ENCODE measurements around the gene ZNF79. TPM values are rescaled to one million over a fixed set of nuclear protein-coding genes. Genes with fewer than 3 reads are reported as not detected.

Gene ZNF79
- total RNA-seq, 1 donor from 2014 or later: 21.7 TPM

DNA sequence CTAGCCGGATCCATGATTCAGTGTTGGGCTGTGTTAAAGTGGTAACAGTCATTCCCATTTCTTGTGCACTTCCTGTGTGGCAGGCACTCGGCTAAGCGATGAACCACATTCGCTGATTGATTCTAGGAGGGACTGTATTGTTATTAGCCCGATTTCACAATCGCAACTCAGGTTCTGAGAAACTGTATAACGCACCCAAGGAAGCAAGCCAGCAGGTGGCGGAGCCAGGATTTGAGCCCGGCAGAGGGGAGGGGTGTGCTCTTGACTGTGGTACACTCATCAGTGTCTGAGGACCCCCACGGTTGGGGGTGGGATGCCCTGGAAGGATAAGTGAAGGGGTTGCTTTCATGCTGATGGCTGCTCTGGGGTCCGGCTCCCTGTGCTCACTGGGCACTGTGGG is 61.8 kb downstream of the ZNF79 start:
- peaks cover 16% of the 10 kb centered on the region for H3K36me3 Mint-ChIP-seq (ENCODE audit: low read depth)
- no peak overlapping the region for H3K4me3 Mint-ChIP-seq
- no peaks in the 10 kb centered on the region for H3K4me1 Mint-ChIP-seq (ENCODE audit: low read depth)
- no peak for DNase-seq (ENCODE audit: low spot score)
- no peaks in the 10 kb centered on the region for H3K9me3 Mint-ChIP-seq
- intact Hi-C loops (cut with micrococcal nuclease): no loop called here
- no peak overlapping the region for H3K27ac Mint-ChIP-seq
- no peaks in the 10 kb centered on the region for H3K27me3 Mint-ChIP-seq (ENCODE audit: insufficient read depth)

DNA sequence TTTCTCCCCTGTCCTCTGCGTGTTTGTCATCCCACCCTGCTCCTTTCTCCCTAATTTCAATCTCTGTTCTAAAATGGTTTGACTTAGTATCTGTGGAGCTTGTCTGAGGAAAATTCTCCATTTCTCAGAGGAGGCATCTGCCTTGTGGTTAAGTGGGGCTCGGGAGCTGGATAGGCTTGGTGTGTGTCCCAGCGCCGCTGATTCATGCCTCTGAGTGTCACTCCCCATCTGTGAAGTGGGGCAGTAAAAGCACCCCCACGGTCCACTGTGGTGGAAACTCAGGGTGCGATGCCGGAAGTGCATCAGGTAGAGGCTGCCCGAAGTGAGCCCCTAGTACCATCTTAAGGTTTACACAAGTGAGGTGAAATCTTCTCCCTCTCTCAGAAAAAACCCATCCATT is 64.8 kb downstream of the ZNF79 start:
- DNase-seq (ENCODE audit: low spot score): no peak
- H3K27me3 Mint-ChIP-seq (ENCODE audit: insufficient read depth): no peaks in the 10 kb centered on the region
- H3K4me1 Mint-ChIP-seq (ENCODE audit: low read depth): no peaks in the 10 kb centered on the region
- intact Hi-C loops (cut with micrococcal nuclease): no loop called here
- no peak overlapping the region for H3K4me3 Mint-ChIP-seq
- H3K27ac Mint-ChIP-seq: no peak overlapping the region
- no peaks in the 10 kb centered on the region for H3K9me3 Mint-ChIP-seq
- H3K36me3 Mint-ChIP-seq (ENCODE audit: low read depth): peaks cover 15% of the 10 kb centered on the region

DNA sequence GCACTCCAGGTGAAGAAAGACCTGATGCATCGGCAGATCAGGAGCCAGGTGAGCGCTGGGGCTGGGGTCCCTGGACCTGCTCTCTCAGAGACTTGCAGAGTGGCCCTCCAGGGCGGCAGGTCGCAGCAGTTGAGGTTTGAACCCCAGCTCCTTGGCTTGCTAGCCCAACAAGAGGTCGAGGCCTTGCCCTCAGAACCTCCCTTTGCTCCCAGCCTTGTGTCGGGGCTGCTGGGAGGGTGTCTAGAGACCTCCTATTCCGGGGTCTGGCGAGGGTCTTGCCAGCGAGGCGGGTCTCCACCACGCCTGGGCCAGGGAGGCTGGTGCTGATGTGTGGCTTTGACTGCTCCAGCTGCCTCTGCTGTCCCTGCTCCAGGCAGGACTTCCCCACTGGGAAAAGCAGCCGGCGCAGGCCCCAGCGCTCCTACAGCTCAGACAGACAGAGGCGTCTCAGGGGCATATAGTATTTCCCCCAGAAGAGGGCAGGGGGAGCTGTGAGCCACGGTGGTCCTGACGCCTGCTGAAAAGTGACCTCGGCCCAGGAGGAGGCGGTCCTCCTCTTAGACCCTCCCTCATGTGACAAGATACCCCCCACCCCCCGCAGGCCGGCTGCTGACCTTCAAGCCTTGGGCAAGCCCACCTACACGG is 65.4 kb downstream of the ZNF79 start:
- no peak for DNase-seq (ENCODE audit: low spot score)
- no peaks in the 10 kb centered on the region for H3K9me3 Mint-ChIP-seq
- H3K27ac Mint-ChIP-seq: no peak overlapping the region
- H3K4me3 Mint-ChIP-seq: no peak overlapping the region
- H3K4me1 Mint-ChIP-seq (ENCODE audit: low read depth): no peaks in the 10 kb centered on the region
- H3K27me3 Mint-ChIP-seq (ENCODE audit: insufficient read depth): no peaks in the 10 kb centered on the region
- peaks cover 11% of the 10 kb centered on the region for H3K36me3 Mint-ChIP-seq (ENCODE audit: low read depth)
- intact Hi-C loops (cut with micrococcal nuclease): no loop called here

DNA sequence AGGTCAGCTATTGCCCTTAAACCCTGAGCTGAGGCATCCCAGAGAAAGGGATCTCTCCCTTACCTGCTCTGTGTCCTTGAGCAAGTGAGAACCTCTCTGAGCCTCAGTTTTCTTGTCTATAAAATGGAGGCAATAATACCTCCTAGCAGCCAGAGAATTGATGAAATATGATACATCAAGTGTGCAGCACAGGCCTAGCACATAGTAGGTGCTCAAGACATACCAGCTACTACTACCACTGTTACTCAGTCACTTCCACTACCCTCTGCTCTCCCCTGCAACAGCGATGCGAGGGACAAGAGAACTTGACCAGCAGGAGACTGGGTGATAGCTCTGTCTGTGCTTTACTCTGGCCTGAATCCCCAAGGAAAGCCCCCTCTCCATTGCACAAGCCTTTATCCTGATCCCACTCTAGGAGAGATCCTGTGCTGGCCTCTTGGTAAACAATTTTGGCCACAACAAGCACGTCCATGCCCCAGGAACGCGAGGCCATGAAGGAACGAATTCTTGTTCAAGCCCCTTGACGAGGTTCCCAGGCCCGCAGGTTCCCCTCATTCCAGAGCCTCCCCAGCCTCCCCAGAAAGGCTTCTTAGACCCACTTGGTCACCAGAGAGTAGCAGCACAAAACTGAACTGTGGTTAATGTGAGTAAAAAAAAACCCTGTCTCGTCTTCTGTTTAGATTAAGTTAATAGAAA is 66.5 kb downstream of the ZNF79 start:
- no peaks in the 10 kb centered on the region for H3K27me3 Mint-ChIP-seq (ENCODE audit: insufficient read depth)
- intact Hi-C loops (cut with micrococcal nuclease): no loop called here
- no peak overlapping the region for H3K4me3 Mint-ChIP-seq
- no peak overlapping the region for H3K27ac Mint-ChIP-seq
- no peaks in the 10 kb centered on the region for H3K9me3 Mint-ChIP-seq
- H3K36me3 Mint-ChIP-seq (ENCODE audit: low read depth): peaks cover 11% of the 10 kb centered on the region
- no peaks in the 10 kb centered on the region for H3K4me1 Mint-ChIP-seq (ENCODE audit: low read depth)
- DNase-seq (ENCODE audit: low spot score): no peak

DNA sequence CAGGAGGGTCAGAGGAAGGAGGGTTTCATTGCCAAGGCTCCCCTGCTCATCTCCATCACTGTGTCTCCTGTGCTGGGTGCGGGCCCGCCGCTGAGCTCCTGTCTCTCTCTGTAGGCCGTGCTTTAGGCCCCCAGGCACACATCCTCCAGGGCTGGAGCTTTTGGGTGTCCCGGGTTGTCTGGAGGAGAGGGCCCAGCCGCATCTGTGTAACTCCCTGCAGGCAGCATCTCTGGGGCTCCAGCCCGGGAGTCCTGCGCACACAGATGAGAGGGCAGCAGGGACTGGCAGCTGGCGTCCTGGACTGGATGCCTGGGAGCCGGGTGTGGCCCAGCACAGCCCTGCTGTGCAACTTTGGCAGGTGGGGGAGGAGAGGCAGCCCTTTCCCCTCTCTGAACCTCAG is 67.3 kb downstream of the ZNF79 start:
- Mint-ChIP-seq H3K27me3 (ENCODE audit: insufficient read depth) (no peaks in the 10 kb centered on the region), H3K9me3 (no peaks in the 10 kb centered on the region), H3K27ac (no peak overlapping the region), H3K4me3 (no peak overlapping the region), H3K4me1 (ENCODE audit: low read depth) (no peaks in the 10 kb centered on the region), H3K36me3 (ENCODE audit: low read depth) (peaks cover 12% of the 10 kb centered on the region)
- intact Hi-C loops (cut with micrococcal nuclease): no loop called here
- no peak for DNase-seq (ENCODE audit: low spot score)

DNA sequence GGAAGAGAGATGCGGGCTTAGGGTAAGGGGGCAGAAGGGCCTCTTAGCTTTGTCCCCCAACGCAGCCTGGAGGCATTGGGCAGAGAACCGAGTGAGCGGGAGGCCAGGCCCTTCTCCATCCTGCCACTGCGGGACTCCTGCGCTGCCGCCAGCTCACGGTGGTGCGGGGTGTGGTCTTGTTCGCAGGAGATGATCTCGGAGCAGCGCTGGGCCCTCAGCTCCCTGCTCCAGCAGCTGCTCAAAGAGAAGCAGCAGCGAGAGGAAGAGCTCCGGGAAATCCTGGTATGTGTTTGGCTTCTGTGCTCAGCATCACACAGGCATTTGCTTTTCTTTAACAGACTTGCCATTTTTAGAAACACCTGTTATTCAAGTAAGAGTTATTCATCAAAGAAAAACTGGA is 68.4 kb downstream of the ZNF79 start:
- Mint-ChIP-seq H3K36me3 (ENCODE audit: low read depth) (peaks cover 11% of the 10 kb centered on the region), H3K27ac (no peak overlapping the region), H3K4me3 (no peak overlapping the region), H3K4me1 (ENCODE audit: low read depth) (no peaks in the 10 kb centered on the region), H3K9me3 (no peaks in the 10 kb centered on the region), H3K27me3 (ENCODE audit: insufficient read depth) (no peaks in the 10 kb centered on the region)
- intact Hi-C loops (cut with micrococcal nuclease): no loop called here
- no peak for DNase-seq (ENCODE audit: low spot score)

DNA sequence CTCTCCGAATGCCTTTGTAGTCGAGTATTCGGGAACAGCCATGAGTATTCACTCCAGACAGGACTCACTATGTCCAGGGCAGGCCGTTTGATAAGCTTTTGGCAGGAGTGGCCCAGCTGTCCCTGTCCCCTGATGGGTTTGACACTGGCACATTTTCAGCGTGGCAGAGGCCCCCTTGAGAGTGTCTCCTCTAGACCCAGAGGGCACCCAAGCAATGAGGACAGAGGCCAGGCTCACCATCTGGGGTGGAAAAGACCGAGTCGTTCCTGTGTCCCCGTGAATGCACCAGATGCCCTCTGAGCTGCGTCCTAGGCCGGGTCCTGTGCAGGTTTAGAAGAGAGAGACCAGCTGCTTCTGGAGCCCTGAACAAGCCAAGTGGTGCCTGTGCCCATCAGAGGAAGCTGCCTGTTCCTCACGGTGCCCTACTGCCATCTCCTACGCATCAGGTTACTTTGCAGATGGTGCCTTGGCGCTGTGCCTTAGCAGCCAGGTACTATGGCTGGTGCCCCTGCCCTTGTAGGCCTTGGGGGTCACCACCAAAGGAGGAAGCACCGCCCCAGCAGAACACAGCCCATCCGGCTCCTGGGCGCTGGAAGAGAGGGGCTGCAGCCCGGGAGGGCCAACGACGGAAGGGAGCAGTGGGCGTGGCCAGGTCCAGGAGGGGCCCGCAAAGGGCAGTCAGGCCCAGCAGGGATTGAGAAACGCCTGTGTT is 69.6 kb downstream of the ZNF79 start:
- Mint-ChIP-seq H3K9me3 (no peaks in the 10 kb centered on the region), H3K27ac (no peak overlapping the region), H3K27me3 (ENCODE audit: insufficient read depth) (no peaks in the 10 kb centered on the region), H3K4me3 (no peak overlapping the region), H3K4me1 (ENCODE audit: low read depth) (no peaks in the 10 kb centered on the region), H3K36me3 (ENCODE audit: low read depth) (peaks cover 11% of the 10 kb centered on the region)
- no peak for DNase-seq (ENCODE audit: low spot score)
- intact Hi-C loops (cut with micrococcal nuclease): no loop called here

DNA sequence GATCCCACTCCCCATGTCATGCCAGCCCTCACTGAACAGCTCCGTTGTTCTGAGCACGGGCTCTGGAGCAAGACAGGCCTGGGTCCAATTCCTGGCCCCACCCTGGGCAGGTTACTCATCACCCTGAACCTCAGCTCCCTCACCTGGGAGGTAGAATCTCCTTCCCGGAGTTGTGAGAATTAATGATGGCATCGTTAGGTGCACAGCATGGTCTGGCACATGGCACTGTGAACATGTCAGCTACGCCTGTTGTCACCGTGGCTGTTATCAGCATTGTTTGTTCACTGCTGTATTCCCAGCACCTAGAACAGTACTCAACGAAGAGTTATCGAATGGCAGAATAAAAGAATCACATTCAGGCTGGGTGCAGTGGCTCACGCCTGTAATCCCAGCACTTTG is 70.1 kb downstream of the ZNF79 start:
- intact Hi-C loops (cut with micrococcal nuclease): no loop called here
- no peak overlapping the region for H3K27ac Mint-ChIP-seq
- H3K27me3 Mint-ChIP-seq (ENCODE audit: insufficient read depth): no peaks in the 10 kb centered on the region
- no peak overlapping the region for H3K4me3 Mint-ChIP-seq
- no peak for DNase-seq (ENCODE audit: low spot score)
- no peaks in the 10 kb centered on the region for H3K4me1 Mint-ChIP-seq (ENCODE audit: low read depth)
- peaks cover 11% of the 10 kb centered on the region for H3K36me3 Mint-ChIP-seq (ENCODE audit: low read depth)
- no peaks in the 10 kb centered on the region for H3K9me3 Mint-ChIP-seq

Other genes starting within 250 kb of the ZNF79 start
- gene GARNL3, start 159.6 kb upstream of the ZNF79 start, total RNA-seq: 1.5 and 2.0 TPM in 2 replicates
- 10.4 and 11.6 TPM in 2 replicates for gene SLC2A8, start 27.2 kb upstream of the ZNF79 start, total RNA-seq
- gene RPL12, start 27.0 kb downstream of the ZNF79 start, total RNA-seq: 1,157 and 1,162 TPM in 2 replicates
- gene LRSAM1, start 27.1 kb downstream of the ZNF79 start, total RNA-seq: 23.8 and 25.8 TPM in 2 replicates
- gene STXBP1, start 187.9 kb downstream of the ZNF79 start, total RNA-seq: 26.1 and 32.9 TPM in 2 replicates